Activated T-cell treated with anti-CD3 and anti-CD28 coated beads for 1 hour (primary cell): ENCODE data around the gene ALKBH8.
"Not testable (repeated sequence)": the region's sequence is repeated elsewhere in the genome, so short reads cannot be mapped to it uniquely, and the experiment has no call there.

Source experiments
- DNase-seq: peaks from one replicate; pipeline ENCODE4 v3.0.0-alpha.2; 2020; ENCODE audit warnings: low read depth

The ALKBH8 gene

GRCh38 chr11:107565219-107565937 lies at the start of gene ALKBH8:
TSS of gene ALKBH8 (minus strand) at chr11:107565735. CDS start at chr11:107560893, 4,842 bp downstream.
- peak; percentile 65 for DNase-seq

- DNase-seq = no peak
These were observed 46.9 kb upstream of the ALKBH8 start for GRCh38 chr11:107612445-107612844.

DNA sequence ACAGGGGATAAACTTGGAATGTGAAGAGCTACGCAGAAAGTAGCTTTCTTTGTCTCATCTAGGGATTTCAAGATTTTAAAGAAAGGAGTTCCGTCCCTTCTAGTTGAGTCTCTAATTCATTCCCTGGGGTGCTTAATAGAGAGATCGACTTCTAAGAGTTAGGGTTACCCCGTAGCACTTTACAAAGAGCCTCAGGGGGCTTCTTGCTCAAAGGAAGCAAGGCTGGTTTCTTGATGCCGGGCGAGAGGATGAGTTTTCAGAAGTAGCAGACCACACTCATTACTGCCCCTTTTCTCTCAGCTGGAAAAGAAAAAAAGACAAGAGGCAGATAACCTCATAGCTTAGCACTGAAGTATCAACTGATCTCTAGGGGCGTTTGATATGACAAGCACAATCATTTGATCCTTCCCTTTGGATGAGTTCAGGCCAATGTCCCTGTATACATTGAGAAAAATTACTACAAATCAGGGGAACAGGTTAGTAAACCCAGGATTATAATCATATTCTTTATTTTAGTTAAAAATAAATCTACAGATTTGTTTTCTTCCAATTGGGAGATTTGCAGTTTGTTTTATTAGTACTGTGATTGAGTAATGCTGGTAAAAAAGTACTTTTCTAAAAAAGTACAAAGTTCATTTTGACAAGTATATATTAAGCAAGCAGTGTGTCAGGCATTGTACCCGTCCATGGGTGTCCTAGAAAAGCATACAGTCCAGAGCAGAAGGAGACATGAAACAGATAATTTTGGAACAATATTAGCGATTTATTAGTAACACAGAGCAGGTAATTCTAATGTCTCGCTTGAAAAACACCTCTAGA lies 44.1 kb upstream of the ALKBH8 start:
- no peak for DNase-seq

- DNase-seq = no peak
These were observed 43.3 kb upstream of the ALKBH8 start for GRCh38 chr11:107608809-107609208.

- no peak for DNase-seq
These were observed 40.6 kb upstream of the ALKBH8 start for GRCh38 chr11:107606141-107606540.

DNA sequence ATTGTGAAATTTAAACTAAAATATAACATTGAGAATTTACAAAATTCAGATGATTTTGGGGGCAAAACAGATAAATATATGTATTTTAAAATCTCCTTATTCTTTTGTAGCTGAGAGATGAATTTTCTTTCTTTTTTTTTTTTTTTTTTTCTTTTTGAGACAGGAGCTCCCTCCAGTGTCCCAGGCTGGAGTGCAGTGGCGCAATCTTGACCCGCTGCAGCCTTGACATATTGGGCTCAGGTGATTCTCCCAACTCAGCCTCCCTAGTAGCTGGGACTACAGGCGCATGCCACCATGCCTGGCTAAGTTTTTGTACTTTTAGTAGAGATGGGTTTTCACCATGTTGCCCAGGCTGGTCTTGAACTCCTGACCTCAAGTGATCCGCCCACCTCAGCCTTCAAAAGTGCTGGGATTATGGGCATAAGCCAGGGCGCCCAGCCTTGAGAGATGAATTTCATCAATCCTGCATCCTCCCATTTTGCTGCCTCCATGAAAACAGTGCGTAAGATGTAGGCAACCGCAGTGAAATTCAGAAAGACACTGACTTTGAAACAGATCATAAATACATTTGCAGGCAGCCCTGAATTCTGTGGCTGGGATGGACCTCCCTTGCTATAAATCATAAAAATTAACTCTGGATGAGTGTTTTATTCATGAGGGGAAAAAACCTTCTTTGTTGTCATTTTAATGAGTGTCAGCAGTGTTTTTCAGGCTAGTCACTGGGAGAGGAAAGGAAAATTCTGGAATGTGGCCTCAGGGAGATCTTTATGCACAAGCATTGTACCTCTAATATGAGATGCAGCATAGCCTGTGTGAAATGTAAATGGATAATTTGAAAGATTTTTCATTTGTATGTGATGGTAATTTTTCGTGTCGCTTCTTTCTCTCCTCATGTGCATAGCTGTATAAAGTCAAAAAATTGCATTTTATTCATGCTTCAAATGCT lies 39.8 kb upstream of the ALKBH8 start:
- DNase-seq = no peak

DNA sequence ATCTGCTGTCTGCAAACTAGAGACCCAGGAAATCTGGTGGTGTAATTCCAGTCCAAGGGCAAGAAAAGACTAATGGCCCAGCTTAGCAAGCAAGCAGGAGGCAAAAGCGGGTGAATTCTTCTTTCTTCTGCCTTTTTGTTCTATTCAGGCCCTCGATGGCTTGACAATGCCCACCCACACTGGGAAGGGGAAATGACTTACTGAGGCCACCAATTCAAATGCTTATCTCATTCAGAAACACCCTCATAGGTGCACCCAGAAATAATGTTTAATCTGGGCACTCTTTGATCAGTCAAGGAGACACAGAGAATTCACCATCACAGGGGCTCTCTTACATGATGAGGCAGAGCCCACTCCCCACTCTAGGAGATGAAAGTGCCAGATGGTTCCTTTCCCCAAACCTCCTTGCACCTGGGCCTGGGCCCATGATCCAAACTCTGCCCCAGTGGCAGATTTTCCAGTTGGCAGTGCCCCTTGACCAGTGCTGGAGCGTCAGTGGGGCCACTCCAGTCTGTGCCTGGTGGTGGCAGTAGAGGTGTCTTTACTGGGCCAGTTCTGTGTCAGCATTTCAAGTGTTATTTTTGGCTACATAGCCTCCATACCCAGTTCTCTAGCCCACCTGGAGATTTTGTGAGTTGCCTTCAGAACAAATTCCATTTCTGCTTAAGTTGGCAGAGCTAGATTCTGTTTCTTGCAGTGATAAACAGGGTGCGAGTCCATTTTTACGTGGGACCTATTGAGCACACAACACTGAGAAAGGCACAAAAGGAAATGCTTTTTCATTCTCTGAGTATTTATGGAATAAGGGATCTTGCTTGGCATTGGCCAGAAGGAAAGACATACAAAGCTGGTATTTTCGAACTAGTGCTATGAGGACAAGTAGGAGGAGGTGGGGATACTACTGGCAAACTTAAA lies 32.9 kb upstream of the ALKBH8 start:
- DNase-seq = no peak

GRCh38 chr11:107594736-107595135 lies 29.2 kb upstream of the ALKBH8 start:
- no peak for DNase-seq

DNA sequence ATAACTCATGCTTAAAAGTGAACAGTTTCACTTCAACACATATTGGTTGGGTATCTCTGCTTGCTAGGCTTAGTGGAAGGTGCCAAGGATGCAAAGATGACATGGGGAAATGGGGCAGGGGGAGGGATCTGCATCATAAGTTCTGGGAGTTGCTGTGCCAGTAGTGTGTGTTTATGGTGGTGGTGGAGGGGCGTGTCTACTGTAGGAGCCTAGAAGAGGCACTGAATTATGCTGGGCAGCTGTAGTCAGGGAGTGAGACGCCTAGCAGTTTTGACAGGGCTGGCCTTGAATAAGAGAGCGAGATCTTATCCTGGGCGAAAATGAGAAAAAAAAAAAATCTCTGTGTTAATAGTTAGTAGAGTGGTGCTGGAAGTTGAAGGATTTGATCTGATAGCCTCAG lies 28.4 kb upstream of the ALKBH8 start:
- no peak for DNase-seq

DNA sequence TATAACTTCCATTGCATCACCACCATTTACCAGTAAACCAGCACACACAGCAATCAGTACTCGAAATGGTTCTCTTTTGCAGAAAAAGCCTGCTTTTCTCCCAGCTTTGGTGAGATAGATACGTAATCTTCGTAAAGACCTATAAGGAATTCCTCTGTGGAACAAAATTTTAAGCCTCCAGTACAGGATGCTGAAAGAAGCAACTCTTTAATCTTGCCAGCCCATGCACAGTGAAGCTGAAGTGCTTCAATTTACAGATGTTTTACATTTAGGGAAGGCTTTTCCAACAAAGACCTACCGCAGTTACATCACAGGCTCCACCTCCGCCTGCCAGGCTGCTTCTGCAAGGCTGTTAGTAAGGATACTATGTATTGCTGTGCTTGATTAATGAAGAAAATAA lies 27.3 kb upstream of the ALKBH8 start:
- no peak for DNase-seq

DNA sequence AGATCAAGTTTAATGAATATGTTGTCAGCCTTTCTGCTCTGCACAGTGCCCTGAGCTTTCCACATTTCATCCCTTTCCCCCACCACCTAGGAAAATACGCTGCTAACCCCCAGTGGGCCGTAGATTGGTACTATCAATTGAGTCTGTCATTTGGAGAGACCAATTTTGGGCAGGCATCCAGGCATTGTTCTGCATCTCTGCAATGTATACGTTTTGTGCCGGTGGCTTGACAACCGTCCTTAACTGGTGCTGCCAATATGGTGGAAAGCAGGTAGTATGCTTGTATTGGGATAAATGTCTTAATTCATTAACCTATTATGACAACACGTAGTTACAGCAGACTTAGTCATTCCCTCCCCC lies 26.7 kb upstream of the ALKBH8 start:
- DNase-seq = no peak

DNA sequence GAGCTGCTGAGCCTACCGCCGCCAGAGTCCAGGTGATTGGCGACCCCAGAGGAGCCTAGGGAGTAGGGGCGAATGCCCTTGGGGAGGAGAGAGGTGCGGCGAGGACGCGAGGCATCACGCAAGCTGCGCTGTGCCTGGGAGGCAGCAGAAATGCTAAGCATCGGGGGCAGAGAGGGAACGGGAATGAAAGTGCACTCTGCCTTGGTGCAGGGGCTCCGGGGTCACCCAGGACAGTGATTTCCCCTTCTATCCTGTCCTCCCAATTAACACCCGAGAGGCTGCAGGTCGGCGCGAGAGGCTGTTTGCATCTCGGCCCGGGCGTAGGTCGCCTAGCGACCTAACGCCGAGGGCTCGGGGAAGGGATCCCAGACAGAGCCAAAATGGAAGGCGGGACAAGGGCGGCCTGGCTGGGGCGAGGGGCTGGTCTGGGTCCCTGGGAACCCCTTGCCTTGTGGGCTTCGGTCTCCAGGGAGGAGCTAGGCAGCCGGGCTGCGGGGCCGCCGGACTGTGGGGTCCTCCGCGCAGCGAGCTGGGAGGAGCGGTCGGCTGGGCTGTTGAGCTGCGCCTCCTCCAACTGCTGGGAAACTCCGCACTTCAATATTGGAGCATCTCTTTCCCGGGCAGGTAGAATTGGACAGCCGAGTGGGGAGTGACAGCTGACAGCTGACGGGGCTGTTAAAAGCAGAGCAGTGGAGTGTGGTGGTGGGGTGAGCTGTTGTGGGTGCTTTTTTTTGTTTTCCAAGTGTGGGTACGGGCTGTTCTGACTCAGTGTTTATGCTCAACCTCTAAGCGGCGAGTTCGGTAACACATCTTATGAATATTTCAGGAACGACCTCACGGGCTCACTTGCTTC lies 26.1 kb upstream of the ALKBH8 start:
- DNase-seq = no peak

- no peak for DNase-seq
These were observed 25.2 kb upstream of the ALKBH8 start, which contains the start of gene ELMOD1 for GRCh38 chr11:107590460-107591377. TSS of gene ELMOD1 (plus strand) at chr11:107591147. CDS start at chr11:107618190, 27,043 bp downstream.

DNA sequence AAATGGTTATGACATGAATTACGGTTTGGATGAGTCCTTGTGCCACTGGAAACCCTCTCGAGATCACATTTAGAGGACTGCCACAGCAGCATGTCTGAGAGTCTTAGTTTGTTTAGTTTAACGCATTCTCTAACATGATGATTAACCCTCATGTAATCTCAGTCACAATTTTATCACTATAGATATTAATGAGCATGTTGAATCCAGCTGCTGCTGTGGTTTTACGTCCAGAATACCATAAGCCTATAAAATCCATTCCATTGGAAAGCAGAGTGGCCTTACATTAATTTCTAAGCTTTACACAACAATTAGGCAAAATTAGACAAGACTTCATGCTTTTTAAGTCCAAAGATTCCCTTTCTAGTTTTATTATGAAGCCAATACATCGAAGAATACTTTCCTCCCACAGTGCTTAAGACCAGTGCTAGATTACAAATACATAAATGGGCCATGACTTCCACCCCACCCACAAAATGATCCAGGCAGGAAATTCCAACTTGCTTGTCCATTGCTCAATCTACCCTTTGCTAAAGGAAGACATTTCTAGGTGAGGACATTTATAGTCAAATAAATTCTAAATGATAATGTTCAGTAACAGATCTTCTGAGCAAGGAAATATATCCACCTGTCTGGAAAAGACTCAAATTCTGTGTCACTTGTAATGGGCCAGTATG lies 21.9 kb upstream of the ALKBH8 start:
- DNase-seq = no peak

- DNase-seq = no peak
These were observed 18.2 kb upstream of the ALKBH8 start for GRCh38 chr11:107583629-107584195.

DNA sequence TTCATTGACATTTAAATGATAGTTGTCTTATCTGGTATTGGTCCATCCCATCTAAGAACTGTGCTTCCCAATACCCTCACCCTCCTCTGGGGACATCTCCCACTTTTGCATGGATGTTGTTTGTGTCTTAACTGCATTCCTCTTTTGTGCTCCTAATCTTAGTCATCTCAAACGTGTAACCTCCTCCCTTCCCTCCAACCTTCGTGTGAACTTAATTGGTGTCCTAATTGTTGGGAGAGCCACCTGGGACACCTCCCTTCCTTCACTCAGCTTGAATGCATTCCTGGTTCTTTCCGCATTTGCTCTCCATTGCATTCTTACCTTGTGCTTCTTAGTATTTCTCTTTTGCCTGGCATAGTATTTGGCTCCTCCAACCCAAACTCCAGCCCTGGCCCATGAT lies 15.6 kb upstream of the ALKBH8 start:
- no peak for DNase-seq

DNA sequence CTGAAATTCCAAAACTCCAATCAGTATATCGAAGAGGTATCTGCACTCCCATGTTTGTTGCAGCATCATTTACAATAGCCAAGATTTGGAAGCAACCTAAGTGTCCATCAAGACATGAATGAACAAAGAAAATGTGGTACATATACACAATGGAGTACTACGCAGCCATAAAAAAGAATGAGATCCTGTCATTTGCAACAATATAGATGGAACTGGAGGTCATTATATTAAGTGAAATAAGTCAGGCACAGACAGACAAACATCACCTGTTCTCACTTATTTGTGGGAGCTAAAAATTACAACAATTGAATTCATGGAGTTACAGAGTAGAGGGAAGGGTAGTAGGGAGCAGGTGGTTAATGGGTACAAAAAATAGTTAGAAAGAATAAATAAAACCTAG lies 13.6 kb upstream of the ALKBH8 start:
- DNase-seq = not testable (repeated sequence)

DNA sequence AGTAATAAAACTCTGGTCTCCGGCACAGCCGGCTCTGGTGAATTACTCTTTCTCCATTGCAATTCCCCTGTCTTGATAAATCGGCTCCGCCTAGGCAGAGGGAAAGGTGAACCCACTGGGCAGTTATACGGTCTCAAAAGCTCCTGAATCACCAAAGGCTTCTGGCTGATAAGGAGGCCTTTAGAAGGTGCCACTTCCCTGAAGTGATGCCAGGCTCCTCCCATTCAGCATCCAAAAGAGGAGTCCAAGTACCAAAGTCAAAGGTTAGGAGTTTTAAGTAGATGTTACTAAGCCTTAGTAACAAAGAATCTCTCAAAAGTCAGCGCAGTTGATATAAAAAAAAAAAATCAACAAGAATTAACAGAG lies 11.8 kb upstream of the ALKBH8 start:
- no peak for DNase-seq
